Endothelial cell of hepatic sinusoid (primary cell): ENCODE measurements around the gene HSPG2.
"Not testable (repeated sequence)": the region's sequence is repeated elsewhere in the genome, so short reads cannot be mapped to it uniquely, and the experiment has no call there.

Source experiments
- in situ Hi-C: cut with HindIII; loops from 2 replicates; pipeline ENCODE4 v1.10.0; 2017; ENCODE audit warnings: low sequenced_read_pairs

The HSPG2 gene

DNA sequence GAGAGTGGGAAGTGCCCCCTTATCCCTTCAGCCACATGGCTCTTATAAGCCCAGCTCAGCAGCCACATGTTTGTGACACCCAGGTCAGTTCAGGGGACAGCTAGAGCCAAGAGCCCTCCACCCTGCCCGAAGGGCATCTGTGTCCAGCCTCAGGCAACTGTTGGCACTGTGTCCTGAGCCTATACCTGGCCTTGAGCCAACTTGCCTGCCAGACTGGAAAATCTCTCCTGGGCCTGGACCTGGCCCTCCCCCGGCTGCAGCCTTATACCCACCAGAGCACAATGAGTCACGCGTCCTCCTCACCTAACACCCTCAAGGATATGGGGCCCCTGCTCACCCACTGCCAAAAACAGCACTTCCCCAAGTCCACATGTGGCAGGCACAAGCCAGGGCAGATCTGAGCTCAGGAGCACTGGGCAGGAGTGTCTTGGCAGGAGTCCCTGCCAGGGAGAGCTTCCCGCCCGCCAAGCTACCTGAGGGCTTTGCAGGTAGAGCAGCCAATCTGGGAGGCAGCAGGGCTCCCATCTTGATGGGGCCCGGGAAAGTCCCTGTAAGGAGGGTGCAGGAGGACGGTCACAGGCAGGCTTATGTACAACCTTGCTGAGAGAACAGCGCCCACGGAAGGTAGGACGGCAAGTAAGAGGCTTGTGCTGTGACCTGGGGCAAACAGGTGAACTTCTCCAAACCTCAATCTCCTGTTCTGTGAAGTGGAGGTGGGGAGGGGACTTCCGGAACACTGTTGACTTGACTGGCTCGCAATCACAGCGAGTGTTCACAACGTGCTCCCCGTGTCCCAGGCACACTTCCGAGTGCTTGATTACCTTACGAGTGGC lies 19.8 kb upstream of the HSPG2 start:
- in situ Hi-C loops, result no loop called here

- in situ Hi-C loops, result no loop called here
Measured at GRCh38 chr1:21955501-21956281, 18.6 kb upstream of the HSPG2 start.

DNA sequence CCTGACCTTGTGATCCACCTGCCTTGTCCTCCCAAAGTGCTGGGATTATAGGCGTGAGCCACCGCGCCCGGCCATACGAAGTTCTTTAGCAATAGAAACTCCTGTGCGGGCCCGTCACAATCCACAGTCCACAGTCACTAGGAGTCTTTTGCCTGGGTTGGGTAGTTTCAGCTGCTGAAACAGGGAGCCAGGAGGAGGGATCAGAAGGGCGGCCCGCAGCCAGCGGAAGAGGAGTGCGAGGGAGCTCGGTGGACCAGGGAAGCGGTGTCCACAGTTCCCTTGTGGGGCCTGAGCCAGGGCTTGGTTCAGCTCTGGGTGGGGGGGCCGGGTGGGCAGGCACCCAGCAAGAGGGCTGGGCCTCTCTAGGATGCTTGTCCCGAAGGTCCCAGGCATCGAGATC lies 17.9 kb upstream of the HSPG2 start:
- in situ Hi-C loops, result no loop called here

DNA sequence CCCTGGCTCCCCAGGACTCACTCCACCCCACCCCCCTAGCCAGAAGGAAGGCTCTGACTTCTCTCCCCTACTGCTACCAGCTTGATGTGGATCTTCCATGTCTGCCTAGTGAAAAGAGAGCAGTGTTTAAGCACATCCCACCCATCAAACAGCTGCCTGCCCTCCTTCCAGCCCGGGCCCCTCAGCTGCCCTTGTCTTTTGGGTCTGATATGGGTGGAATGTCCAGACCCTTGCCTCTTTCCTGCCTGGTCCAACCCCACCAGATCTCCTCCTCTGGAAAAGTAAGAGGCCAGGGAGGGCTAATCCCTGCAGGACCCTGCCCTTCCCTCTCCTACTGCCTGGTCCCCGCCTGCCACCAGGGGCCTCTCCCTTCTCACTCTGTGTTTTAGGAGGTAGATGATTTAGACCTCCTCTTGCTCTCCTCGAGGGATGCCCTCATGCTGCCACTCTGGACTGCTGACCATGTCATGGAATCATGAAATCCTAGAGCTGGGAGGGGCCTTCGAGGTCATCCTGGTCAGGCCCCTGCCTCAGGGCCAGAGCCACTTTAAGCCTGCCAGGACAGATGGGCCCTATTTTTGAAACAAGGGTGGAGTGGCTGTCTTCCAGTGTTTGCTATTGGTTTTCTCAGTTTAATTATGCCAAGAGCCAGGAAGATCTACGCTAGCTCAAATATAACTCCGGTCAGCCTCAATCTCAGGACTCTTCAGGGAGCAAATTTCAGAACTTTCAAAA lies 15.8 kb upstream of the HSPG2 start:
- in situ Hi-C loops, result loop anchor here (5.0 kb wide), 1 partner anchor 66 kb away; no protein-coding TSS in a partner anchor

GRCh38 chr1:21951226-21951870 lies 14.2 kb upstream of the HSPG2 start:
- in situ Hi-C loops, result loop anchor here (5.0 kb wide), 1 partner anchor 64 kb away; no protein-coding TSS in a partner anchor

DNA sequence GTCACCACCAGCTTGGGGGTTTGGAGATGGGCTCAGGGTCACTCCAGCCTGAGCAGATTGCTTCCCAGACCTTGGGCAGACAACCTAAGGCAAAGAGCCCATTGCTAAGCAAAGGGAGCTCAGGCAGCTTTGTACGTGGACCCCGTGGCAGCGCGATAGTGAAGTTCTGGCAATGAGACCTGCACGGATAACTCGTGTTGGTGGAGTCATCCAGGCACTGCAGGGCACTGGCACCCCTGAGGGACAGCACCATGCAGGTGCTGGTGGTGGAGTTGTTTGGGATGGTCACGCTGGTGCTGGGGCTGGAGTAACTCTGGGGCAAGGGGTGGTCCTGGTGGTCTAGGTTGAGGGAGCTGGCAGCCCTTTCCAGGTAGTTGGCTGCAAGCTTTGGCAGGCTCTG lies 13.6 kb upstream of the HSPG2 start:
- in situ Hi-C loops, result loop anchor here (5.0 kb wide), 1 partner anchor 63 kb away; no protein-coding TSS in a partner anchor

- in situ Hi-C loops, result no loop called here
Measured at GRCh38 chr1:21946836-21947587, 9.9 kb upstream of the HSPG2 start.

GRCh38 chr1:21944733-21945073 lies 7.6 kb upstream of the HSPG2 start:
- in situ Hi-C loops, result no loop called here

GRCh38 chr1:21942959-21943640 lies 6.0 kb upstream of the HSPG2 start:
- in situ Hi-C loops, result not testable (repeated sequence)

- in situ Hi-C loops, result no loop called here
Measured at GRCh38 chr1:21942464-21942863, 5.4 kb upstream of the HSPG2 start.

- in situ Hi-C loops, result no loop called here
Measured at GRCh38 chr1:21941370-21941769, 4.3 kb upstream of the HSPG2 start.

GRCh38 chr1:21940492-21940891 lies 3.4 kb upstream of the HSPG2 start:
- in situ Hi-C loops, result no loop called here

DNA sequence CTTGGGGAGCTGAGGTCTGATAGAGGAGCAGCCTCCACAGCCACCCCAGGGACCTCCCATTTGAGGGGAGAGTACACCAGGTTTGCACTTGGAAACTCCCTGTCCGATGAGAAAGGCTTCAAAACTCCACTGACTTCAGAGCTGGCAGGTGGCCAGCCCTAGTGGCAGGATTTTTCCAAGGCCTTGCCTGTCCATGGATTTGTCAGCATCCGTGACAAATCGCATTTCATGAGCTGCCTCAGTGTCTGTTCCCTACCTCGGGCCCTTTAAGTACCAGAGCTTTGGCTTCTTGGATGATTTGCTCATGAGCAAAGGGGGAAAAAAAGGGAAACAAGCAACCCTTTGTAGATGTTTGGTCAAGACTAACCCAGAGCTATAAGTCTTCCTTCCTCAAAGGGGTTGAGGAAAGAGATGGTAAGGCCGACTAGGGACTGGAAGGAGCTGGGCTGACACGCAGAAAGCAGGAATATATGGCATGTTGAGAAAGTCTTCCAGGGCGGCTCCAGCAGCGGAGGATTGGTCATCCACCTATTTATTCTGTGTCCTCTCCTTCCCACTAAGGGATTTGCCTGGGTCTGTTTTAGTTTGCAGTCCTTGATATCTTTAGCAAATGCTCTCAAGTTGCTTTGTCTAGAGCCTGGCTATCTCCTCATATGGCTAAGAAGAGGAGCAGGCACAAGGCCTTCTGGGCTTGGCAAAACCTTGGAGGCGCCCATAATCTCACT lies 2.7 kb upstream of the HSPG2 start:
- in situ Hi-C loops, result no loop called here

DNA sequence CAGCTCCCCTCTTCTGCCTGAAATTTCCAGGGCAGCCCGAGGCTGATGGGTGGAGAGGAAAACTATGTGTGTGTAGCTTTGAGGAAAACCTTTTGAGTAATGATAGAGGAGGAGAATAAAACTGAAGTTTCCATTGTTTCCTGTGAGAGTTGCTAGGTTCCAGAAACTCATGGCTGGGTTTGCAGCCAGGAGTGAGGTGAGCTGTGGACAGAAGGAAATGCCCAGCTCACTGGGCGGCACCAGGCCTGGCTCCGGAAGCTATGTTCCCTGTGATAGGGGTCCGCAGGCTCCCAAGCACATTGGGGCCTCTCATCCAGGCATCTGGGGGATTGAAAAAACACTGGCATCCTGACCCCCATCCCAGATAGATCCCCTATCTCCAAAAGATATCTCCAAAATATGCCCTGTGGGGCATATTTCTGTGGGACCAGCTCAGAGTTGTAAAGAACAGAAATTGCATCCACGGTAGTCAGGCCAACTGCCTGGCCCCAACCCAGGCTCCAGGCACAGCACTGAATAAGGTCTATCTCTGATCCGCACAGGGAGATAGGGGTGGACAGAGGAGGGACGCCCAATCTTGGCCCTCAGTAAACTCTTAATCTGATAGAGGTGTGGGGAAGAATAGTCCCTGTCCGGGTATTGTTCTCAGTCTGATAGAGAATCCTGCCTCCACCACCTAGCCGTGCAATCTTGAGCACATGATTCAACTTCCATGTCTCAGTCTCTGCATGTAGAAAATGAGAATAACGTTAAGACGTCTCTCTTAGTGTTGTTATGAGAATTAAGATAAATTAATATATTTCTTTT lies 1.8 kb upstream of the HSPG2 start:
- in situ Hi-C loops, result no loop called here

DNA sequence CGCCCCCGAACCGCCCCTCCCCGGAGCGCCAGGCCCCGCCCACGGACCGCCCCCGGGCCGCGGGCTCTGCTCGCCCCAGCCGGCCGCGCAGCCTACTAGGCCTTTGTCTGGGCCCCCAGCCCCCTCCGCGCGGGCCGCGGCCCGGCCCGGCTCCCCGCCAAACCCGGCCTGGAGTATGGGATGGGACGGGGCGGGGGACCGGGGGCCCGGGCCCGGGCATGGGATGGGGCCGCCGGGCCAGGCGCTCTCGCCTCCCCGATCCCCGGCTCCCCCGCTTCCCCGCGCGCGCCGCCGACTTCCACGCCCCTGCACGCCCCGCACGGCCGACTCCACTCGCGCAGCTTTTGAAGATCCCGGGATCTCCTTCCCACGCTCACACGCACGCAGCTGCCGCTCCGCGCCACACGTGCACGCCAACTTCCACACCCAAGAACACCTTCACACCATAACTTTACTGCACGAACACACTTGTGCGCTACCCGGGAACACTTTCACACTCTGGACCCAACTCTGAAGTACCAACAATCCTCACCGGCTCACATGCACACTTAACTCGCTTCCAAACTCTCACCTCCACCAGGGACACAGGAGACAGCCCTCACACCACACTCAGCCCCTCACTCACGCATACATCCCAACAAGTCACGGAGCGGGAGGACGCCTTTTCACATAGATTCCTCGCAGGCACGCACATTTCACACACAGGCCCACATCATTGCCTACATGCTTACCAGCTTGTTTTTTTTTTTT lies 437 bp upstream of the HSPG2 start:
- in situ Hi-C loops, result no loop called here

- in situ Hi-C loops, result no loop called here
Measured at GRCh38 chr1:21936366-21937031, 611 bp downstream of the HSPG2 start.

DNA sequence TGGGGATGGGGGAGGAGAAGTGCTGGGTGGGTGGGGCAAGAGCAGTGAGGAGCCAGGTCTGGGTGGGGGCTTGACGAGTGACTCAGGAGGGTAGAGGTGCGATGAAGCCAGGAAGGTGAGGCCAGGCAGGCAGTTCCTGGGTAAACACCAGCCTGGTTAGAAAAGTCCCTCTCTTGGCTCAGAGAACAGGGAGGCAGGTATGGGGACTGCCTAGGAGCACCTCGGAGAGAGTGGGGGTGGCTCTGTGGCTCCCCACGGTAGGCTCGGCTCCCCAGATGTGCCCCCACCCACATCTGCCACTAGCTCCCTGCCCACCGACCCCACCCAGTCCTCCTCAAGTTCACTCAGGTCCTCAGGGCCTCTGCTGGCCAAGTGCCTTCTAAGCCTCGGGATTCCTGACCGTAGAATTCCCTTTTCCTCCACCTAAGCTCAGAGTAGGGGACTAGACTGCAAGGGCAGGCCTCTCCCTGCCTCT lies 1.2 kb downstream of the HSPG2 start:
- in situ Hi-C loops, result no loop called here
